Right lobe of liver (tissue), 6 donors: ENCODE results near the gene CELF2. TPM values are rescaled to one million over a fixed set of nuclear protein-coding genes. Genes with fewer than 3 reads are reported as not detected.

Experiments
- ATAC-seq, 4 donors: fragments of 200-7000 bp; cut with Tn5 transposase; one replicate each; pipeline ENCODE4 v1.9.1; 2020; ENCODE audit warnings: mild to moderate bottlenecking in 4 of 4, moderate library complexity in 4 of 4
- DNase-seq, 3 donors: peaks; one replicate each; pipeline ENCODE4 v3.0.0-alpha.2; 2020
- H3K27ac ChIP-seq, 3 donors: fragments of 200-600 bp; one replicate each; pipeline ENCODE4 v1.8.0; 2022
- H3K27me3 ChIP-seq, 2 donors: fragments of 200-600 bp; one replicate each; pipeline ENCODE4 v1.8.0; 2022
- H3K36me3 ChIP-seq, 4 donors: fragments of 200-600 bp; sonication (generic) in 1 of 4; one replicate each; pipeline versions ENCODE4 v1.5.1 to v1.8.0; 2017 to 2022; ENCODE audit warnings: control low read depth in 1 of 4
- H3K4me1 ChIP-seq, 4 donors: fragments of 200-600 bp; sonication (generic) in 1 of 4; one replicate each; pipeline versions ENCODE4 v1.5.1 to v1.8.0; 2017 to 2022; ENCODE audit warnings: control low read depth in 1 of 4
- H3K4me3 ChIP-seq, 3 donors: fragments of 200-600 bp; one replicate each; pipeline ENCODE4 v1.8.0; 2022
- H3K9me3 ChIP-seq, 4 donors: fragments of 200-600 bp; sonication (generic) in 1 of 4; one replicate each; pipeline versions ENCODE4 v1.5.1 to v1.8.0; 2017 to 2022; ENCODE audit warnings: control low read depth in 1 of 4
- CTCF ChIP-seq, 4 donors: fragments of 200-600 bp in 3 of 4; fragments of 450-650 bp in 1 of 4; IDR thresholded peaks; one replicate each; pipeline versions ENCODE4 v1.5.1 to v1.8.0; 2016 to 2022; ENCODE audit warnings: antibody characterized with exemption in 4 of 4, mild to moderate bottlenecking in 2 of 4
- POLR2A ChIP-seq: fragments of 450-650 bp; IDR thresholded peaks from one replicate; pipeline ENCODE4 v1.6.1; 2017; ENCODE audit warnings: antibody characterized with exemption, mild to moderate bottlenecking
- WGBS: methylation state at CpG from one replicate; pipeline ENCODE4 v1.1.6; 2018; ENCODE audit warnings: low coverage, low lambda C conversion rate; ENCODE audit not compliant: insufficient coverage; ENCODE audit errors: missing lambda C conversion rate; 5-methylcytosine and 5-hydroxymethylcytosine counted together
- intact Hi-C, 2 donors: fragments of 100-400 bp; cut with DNase I; formaldehyde crosslinking; loops; one replicate each; pipeline versions ENCODE4 v1.11.2 to v1.14.1; 2022
- long read RNA-seq: library from polyadenylated mRNA; unstranded; transcript quantifications from one replicate; pipeline ENCODE4 v2.0.0, GENCODE V29; 2019
- total RNA-seq, 6 experiments: library from RNA; depleted of rRNA in 2 of 6; stranded (reverse); fragments of >200 nt in 2 of 6; fragmentation: NEBNext Ultra II Directional in 3 of 6; extraction: Animal tissue kit (Norgen Biotek cat#: 25700) in 3 of 6; gene quantifications; one replicate each; pipeline versions ENCODE4 v1.1.0 to v1.2.4, GENCODE V29; 2016 to 2023
- donor health status: DM: no; HTN: yes; CAD: no.
- donor health status: DM: no; HTN: no; CAD: no.
- donor health status: DM: no; HTN: no; CAD: no.
- donor health status: DM: no; HTN: yes; CAD: no.
- donor health status: DM: no; HTN: yes; CAD: no.

The CELF2 gene
- total RNA-seq = 1 to 10 TPM; 2.4 to 6.2 (median 3.7) TPM
- long read RNA-seq, partial matches to known transcripts = 1 of 1 reads
- long read RNA-seq, other reads (novel, unspliced or antisense) = 0 of 1 reads

DNA sequence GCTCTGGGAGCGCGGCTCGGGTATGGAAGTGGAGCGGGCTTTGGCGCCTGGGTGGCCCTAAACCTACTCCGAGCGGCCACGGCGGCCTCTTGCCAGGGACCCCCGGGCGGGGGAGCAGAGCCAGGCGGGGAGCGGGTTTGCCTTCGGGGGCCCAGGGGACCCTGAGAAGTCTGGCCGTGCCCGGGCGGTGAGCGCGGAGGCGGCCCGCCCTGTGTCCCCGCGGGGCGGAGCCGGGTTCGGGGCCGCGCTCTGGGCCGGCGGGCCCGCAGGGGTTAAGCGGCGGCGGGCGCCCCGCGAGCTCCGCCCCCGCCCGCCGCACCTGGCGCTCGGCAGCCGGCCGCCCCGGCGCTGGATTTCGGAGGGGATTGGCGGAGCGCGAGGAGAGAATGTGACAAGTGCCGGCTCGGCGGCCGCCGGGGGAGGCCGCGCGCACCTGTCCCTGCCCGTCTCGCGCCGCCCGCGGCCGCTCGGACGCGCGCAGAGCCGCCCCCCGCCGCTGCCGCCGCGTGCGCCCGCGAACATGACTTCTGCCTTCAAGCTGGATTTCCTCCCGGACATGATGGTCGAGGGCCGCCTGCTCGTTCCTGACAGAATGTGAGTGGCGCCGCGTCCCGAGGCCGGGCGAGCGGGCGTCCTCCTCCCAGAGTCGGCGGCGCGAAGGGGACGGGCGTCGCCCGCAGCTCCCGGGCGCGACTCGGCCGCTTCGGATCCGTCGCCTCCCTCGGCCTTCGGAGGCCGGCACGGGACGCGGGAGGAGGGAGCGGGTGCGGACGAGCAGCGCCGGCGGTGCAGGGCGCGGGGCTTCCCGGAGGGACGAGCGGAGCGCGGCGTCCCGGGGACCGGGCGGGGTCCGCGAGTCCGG is at the start of gene CELF2:
CELF2 (plus strand) TSS at position 303 of the 862 bp plus-strand sequence; CDS start at position 521, 218 bp downstream.
- Histone ChIP-seq H3K9me3 (no peaks in the 10 kb centered on the region), H3K36me3 (no peaks in the 10 kb centered on the region), H3K4me1 (peaks cover 0 to 5% (median 0%) of the 10 kb centered on the region in 4 donors), H3K27ac (no peak within 1 kb of the TSS), H3K27me3 (peaks cover 0 to 5% of the 10 kb centered on the region in 2 donors), H3K4me3 (peak within 1 kb of the TSS; percentile 19 to 49 (median 21))
- DNase-seq (peak in 2 of 3 donors; percentile 42 to 57), ATAC-seq (peak; percentile 26 to 52 (median 42))
- intact Hi-C loops = no loop called here
- WGBS = 0% methylated on average over 10 of the region's 133 CpGs
- no peak for TF ChIP-seq POLR2A
- no peak for TF ChIP-seq CTCF (IDR thresholded peaks at IDR 0.05)

- Histone ChIP-seq H3K4me3 (no peak overlapping the region), H3K27ac (no peak overlapping the region), H3K36me3 (no peaks in the 10 kb centered on the region), H3K9me3 (no peaks in the 10 kb centered on the region), H3K27me3 (no peaks in the 10 kb centered on the region), H3K4me1 (no peaks in the 10 kb centered on the region)
- 72% methylated on average over 4 of the region's 4 CpGs for WGBS
- ATAC-seq (no peak), DNase-seq (no peak)
- TF ChIP-seq CTCF (IDR thresholded peaks at IDR 0.05) (no peak), POLR2A (no peak)
- intact Hi-C loops = no loop called here
These were observed 49.4 kb upstream of the CELF2 start for GRCh38 chr10:10968257-10968588.

- H3K27me3 ChIP-seq = no peaks in the 10 kb centered on the region
- no peak for TF ChIP-seq CTCF (IDR thresholded peaks at IDR 0.05)
- no peak for TF ChIP-seq POLR2A
These were observed 44.4 kb upstream of the CELF2 start for GRCh38 chr10:10973310-10973709.

DNA sequence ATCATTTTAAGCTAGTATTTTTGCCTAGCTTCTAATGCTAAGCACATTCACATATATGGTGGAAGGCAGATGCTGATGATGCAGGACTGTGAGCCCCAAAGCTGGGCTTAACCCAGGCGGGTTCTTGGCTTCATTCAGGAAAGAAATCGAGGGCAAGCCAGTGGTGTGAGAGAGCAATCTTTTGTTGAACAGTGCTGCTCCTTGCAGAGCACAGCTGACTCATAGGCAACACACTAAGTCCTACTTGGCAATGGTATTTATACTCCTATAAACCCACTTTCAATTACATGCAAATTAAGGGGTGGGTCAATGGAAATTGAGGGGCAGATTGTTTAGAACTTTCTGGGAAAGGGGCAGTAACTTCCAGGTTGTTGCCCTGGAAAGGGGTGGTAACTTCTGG is 42.0 kb upstream of the CELF2 start:
- no peaks in the 10 kb centered on the region for H3K27me3 ChIP-seq
- H3K4me1 ChIP-seq = no peaks in the 10 kb centered on the region
- 58% methylated on average over 2 of the region's 2 CpGs for WGBS
- ATAC-seq = no peak
- TF ChIP-seq POLR2A (no peak), CTCF (IDR thresholded peaks at IDR 0.05) (no peak)
- no peak for DNase-seq
- H3K27ac ChIP-seq = no peak overlapping the region
- no peak overlapping the region for H3K4me3 ChIP-seq
- intact Hi-C loops = no loop called here
- no peaks in the 10 kb centered on the region for H3K36me3 ChIP-seq
- no peaks in the 10 kb centered on the region for H3K9me3 ChIP-seq

More at GRCh38 chr10:10973310-10973709, 44.4 kb upstream of the CELF2 start:
- ATAC-seq (no peak), DNase-seq (no peak)
- no peak overlapping the region for H3K4me3 ChIP-seq
- intact Hi-C loops = no loop called here
- no peak overlapping the region for H3K27ac ChIP-seq
- no peaks in the 10 kb centered on the region for H3K36me3 ChIP-seq
- H3K9me3 ChIP-seq = no peaks in the 10 kb centered on the region
- no peaks in the 10 kb centered on the region for H3K4me1 ChIP-seq
- 44% methylated on average over 3 of the region's 5 CpGs for WGBS
